GM21367 (cell line): ENCODE data around the gene ACADS.

Experiments used
- ATAC-seq: cut with Tn5 transposase; IDR thresholded peaks from one replicate; pipeline ENCODE4 v1.9.1; 2021; ENCODE audit not compliant: unreplicated experiment

ACADS gene

DNA sequence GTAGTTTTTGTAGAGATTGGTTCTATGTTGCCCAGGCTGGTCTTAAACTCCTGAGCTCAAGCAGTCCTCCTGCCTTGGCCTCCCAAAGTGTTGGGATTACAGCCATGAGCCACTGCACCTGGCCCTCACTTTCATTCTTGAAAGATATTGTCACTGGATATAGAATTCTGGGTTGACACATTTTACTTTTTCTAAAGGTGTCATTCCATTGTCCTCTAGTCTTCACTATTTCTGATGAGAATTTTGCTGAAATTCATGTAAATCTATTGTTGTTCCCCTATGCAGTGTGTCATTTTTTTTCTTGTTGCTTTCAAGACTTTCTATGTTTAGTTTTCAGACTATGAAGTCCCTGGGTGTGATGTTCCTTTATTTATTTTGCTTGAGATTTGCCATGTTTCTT is 29.2 kb downstream of the ACADS start:
- no peak for ATAC-seq

DNA sequence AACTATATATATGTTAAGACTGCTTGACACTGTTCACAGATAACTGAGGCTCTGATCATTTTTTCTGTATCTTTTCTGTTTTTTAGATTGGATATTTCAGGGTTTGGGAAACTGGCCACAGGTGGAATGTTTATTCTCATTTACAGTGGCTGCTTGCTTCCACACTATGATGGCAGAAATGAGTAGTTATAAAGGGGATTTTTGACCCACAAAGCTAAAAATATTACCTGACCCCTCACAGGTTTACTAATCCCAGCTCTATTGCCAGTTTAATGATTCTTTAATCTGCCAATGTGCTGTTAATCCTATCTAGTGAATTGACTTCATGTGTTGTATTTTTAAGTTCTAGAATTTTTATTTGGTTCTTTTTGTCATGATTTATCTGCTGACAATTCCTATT is 29.6 kb downstream of the ACADS start:
- no peak for ATAC-seq

DNA sequence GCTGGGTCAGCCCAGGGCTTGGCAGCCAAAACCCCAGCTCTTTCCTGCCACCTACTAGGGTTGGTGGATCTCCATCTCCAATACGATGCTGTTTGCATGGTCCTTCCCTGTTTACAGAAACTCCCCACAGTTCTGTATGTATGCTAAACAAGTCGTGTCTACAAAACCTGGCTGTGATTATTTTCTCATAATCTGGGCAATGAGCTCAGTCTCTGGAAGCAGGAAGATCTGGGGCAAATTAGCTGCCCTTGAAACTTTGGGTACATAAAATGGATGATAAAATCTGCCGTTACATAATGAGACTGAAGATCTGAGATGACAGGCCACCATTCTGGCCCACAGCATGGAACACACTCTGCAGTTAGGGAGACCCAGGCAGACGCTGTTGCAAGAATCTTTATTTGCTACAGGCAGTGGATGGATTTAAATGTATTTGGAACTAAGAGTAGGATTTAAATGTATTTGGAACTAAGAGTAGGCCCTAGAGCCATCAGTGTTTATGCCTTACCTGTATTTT is 31.7 kb downstream of the ACADS start:
- ATAC-seq: no peak

DNA sequence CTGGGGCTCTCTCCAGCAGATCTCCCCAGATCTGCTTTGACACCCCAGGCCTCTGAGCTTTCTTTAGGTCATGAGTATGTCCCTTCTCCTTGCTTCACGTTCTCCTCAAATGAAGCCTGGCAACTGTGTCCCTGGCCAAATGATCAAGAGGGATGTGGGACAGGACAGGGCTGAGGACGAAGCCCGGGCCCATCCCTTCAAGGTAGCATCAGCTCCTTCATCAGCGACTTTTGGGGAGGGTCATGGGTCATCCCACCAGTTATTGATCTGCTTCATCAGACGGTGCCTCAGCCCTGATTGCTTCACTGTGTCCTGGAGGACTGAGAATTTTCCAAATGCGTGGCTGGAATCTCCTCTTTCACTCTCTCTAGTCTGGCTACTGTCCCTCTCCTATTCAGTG is 32.3 kb downstream of the ACADS start:
- ATAC-seq: no peak

DNA sequence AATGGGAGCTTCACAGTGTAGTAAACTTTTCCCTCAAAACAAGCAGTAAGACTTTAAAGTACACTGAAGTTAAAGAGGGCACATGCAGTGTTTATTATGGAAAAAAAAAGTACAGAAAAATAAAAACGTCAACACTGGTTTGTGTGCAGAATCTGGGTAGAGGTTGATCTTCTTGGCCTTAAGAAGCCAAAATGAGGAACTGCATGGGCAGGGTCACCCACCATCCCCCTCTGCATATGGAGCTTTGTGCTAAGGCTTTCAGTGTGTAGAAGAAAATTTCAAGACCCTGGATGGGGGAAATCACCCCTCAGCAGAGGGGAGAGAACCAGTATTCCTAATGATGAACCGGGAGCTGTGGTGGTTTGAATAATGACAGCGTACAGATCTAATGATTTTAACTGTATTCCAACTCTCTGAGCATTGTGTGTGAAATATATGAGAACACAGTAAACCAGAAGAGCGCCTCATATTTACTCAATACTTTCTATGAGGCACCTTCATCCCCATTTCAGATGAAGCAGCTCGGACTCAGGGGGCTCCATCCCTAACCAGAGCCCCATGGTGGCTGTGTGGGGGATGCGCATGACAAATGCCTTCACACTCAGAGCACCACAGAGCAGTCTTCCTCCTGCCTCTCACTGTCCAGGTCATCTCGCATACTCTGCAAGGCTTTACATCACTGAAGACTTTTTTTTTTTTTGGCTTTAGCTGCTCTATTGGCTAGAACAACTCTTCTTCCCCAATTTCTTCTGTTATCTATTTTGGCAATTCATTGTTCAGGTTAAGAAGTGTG is 33.4 kb downstream of the ACADS start:
- no peak for ATAC-seq

DNA sequence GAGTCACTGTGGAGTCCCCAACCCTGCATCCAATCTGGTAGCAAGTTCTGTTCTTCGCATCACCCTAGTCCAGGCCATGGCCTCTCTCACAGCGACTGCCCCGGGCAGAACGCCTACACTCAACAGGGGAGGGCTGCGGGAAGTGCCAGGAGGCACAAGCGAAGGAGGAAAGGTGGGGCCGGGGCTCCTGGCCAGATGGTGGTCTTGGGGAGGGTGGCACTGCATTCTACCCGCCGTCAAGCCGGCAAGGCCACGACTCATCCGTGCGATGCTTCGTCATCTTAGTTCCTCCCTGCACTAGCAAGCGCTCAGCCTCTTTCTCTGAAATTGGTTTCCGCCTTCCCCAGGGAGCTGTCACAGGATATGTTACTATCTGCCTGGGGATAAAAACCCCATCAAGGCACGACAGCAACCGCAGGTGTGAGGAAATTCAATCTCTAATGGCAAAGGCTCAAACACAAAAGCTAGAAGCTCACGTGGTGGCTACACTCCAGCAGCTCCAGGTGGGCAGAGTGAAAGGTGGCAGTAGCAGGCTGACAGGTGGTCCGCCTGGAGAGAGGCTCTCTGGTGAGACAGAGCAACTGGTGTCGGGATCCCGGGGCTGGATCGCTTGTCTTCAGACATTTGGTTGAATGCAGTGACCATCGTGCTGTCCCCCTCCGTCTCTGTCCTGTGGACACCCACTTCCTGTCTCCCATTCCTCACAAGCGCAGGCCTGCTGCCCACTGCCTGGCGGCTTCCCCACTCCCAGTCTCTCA is 34.1 kb downstream of the ACADS start:
- no peak for ATAC-seq

DNA sequence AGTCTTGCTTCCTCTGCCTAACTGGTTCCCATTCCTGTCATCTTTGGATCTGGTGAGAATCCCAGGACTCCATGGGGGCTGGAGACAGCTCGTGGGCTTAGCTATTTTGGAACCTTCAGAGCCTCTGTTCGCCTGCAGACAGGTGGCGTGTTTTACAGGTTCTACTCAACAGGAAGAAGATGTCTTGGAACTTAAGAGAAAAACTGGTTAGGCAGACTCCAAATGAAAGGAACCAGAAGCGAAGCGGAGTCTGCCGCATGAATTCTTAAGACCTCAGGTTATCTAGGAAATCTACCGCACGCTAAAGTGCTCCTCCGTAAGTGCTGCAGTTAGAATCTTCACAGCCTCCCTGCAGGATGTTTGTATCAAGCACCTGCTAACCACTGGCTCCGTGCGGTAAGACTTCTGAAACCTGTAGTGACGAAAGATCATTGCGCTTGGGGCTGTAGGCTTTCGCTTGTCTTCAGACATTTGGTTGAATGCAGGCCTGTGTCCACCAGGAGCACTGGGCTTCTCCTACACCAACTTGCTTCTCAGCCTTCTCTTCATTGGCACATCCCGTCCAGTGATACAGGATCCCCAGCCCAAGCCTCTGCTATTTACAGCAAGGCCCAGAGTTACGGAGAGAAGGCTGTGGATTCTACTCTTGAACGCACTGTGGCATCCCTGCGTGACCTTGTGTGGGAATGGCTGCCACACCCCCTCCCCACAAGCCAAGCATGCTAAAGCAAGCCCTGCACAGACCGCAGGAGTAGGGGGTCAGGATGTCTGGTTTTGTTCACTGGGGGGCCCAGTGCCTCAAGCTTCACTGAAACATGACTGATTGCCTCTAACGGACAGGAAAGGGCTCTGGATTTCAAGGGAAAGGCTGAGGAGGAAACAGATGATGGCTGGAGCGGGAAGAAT is 35.0 kb downstream of the ACADS start:
- no peak for ATAC-seq

DNA sequence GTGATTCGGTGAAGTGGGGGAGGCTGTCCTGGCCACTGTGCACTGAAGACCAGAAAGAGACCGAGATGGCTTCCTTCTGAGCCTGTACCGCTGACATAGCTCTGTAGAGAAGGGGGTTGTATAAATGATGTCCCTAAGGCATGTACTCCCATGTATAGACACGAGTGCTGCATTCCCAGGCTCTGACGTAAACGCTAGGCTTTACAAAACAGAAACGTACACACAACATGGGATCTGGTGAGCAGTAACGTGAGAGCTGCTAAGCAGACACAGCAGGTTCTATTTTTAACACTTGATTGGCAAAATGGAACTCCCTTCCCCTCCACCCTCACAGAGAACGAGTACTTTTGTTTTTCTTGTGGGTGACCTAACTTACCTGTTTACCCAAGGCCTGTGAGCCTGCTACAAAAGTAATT is 35.9 kb downstream of the ACADS start:
- no peak for ATAC-seq

DNA sequence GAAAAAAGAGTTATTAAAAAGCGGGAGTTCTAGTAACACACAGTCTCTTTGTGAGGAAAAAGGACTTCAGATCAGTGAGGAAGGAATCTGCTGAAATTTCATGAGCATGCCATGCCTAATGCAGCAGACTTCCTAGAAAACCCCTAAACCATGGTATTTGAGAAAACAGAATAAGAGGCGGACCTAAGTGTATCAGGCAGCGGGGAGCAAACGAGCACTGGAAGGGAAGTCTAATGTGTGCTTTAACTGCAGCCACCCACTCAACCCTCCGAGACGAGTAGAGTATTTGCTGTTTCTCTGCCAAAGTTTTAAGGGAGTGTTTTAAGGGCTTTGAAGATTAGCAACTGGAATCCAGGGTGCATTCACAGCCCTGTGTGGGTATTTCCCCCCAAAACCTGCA is 36.5 kb downstream of the ACADS start:
- no peak for ATAC-seq

DNA sequence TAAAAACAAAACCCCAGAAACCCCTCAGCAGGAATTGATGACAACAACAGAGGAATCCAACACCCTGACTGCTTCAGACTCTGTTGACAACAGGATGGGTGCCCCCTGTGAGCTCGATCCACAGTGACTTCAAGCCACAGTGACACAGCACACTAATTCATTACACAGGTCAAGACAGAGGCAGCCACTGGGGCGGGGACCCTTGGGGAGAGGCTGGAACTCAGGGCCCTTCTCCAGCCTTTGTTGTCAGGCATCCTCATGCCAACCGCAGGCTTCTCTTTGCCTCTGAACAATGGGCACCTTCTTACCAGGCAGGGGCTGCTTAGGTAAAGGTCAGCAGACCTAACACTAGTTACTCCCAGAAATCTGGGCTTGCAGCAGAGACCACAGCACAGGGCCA is 37.6 kb downstream of the ACADS start:
- no peak for ATAC-seq

DNA sequence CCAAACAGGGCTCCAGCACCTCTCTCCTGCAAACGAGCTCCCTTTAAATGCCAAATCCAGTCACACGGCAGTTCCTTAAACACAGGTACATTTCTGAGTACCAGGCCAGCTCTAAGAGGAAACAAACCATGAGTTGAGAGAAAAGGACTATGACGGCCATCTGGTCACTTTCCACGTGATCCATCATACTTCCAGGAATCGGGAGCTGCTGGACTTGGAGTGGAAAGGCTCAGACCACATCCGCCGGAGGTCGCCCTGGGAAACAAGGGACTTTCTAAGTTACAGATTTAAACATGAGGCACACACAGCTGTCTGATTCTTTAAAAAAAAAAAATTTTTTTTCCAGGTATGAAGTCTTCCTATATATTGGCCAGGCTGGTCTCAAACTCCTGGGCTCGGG is 39.2 kb downstream of the ACADS start:
- ATAC-seq: no peak

DNA sequence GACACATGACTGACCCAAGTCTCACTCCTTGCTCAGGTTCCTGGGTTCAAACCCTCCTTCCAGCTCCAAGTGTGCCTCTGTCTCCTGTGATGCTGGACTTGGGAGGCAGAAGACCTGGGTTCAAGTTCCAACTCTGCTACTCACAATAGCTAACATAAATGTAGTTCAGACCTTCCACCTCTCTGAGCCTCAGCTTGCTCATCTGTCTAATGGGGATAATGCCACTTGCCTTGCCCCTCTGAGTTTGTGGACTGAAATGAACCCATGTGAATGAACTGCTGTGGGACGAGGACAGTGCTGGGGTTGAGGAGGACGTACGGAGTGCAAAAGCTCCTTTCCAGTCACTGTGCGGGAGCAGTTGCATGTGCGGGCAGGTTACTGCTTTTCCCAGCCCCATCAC is 40.9 kb downstream of the ACADS start:
- ATAC-seq: no peak

DNA sequence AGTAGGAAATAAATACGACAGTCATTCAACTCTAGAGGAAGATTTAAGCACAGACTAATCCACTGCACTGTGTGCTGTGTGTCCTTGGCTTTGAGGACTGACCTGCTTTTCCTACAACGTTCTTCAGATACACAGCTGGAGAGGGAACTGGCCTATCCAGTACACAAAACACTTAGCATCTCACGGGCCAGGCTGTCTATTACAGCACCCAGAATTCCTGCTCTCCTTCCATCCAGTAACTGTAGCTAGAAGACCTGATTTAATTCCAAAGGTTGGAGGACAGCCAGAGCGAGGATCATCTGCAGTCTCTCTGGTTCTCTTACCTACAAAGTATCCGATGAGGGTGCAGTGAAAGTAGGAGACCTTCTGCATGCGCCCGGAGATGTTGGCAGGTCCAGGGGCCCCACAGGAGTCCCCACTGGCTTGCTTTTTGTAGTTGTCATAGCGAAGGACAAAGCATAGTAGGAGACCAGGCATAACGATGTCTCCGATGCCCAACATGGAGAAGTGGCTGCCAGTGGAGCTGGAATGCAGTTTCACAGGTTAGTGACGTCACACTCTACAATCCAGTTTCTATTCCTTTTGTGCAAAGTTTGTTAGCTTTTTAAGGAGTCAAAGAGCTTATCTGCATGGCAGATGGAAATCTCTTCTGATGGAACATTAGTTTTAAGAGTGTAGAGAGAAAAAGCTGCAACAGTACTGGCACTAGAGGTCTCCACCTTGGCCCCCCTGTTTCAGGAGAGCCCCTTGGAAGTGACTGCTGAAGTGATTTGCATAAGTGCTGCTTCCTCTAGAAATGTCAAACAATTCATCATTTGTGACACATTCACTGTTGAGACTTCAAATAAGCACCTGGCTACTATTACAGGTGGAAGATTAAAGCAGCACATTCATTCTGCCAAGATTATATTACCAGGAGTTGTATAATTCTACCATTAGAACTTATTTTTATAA is 41.7 kb downstream of the ACADS start:
- no peak for ATAC-seq

DNA sequence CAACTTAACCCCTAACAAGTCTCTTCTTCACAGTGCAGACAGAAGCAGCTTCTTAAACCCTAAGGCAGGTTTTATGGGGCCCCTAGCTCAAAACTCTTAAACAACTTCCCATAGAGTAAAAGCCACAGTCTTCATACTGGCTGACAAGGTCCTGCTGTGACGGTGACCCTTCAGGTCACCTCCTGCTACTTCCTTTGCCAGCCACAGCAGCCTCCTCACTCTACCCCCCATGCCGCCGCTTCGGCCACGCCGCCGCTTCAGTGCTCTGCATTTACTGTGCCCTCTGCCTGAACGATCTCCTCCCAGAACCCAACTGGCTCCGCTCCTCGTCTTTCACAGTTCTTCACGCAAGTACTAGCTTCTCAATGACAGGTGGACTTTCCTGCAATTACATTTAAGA is 45.5 kb downstream of the ACADS start:
- no peak for ATAC-seq

DNA sequence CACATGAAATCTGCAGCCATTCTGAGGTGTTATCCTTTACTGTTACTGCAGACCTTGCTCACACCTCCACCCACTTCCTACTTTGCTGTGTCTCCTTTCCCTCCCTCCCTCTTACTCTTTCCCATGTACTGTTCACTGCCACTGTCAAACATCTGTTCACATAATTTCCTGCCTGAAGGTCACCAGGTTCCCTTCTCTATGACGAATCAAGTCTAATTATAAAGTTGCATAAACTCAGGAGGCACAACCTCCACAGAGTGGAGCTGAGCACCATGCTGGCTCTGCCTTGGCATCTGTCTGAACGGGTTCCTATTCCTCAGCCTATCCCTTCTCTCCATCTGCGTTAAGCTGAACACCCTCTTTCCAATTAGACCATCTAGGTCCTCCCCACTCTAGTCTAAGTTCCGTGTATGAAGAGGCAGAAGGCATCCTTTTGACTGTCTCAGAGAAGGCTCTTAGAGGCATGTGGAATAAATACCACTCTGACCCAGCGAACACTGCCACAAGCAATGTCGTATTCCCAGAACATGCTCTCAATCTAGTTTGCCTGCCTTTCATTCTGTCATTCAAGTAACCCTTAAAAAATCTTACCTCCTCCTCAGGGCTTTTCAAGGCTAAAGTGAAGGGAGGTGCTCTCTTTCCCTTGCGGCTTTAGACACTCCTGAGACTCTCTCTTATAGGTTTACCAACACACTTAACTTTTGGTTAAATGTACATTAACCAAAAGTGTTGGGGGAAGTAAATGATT is 48.7 kb downstream of the ACADS start:
- no peak for ATAC-seq

DNA sequence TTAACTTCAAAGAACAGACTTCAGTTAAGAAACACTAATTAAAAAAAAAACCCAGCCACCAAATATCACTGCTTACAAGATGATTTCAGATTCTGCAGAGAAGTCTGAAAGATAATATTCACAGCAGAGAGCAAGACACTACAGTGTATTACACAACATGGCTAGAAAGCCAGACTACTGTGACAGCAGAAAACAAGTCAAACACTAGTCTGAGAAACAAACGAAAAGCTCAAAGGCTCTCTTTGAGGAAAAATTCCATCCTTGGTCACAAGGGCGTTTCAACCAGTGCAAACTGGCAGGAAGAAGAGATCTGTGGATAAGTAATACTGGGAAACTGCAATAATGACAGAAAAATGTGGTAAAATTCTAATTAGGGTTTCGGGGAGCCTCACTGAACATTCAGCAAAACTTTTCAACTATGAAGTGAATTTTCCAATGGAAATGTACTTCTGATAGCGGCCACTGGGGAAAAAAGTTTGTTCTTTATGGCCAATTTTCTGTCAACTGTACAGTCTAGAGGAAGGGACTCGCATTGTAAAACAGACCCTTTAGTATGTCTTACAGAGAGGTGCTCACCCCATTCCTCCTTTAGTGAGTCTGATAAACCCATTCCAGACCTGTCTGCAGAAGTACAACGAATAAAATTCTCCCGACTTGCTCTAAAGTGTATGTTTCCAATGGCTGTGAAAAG is 50.4 kb downstream of the ACADS start:
- no peak for ATAC-seq

DNA sequence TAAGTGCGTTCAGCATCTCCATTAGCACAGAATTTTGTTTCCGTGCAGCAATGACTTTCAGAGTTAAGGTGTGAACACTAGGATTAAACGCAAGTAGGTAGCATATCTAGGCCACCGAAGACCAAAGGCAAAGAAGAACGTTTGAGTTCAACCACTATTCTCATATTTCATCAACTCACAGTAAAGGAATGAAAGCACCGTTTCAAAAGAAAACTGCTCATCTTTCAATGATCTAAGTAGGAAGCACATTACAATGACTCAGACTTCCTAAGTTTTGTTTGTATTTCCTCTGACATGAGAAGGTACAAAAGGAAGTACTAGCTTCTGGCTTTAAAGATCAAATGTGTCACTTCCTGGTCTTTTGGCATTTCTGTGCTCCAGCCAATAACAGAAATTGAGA is 57.6 kb downstream of the ACADS start:
- ATAC-seq: no peak

DNA sequence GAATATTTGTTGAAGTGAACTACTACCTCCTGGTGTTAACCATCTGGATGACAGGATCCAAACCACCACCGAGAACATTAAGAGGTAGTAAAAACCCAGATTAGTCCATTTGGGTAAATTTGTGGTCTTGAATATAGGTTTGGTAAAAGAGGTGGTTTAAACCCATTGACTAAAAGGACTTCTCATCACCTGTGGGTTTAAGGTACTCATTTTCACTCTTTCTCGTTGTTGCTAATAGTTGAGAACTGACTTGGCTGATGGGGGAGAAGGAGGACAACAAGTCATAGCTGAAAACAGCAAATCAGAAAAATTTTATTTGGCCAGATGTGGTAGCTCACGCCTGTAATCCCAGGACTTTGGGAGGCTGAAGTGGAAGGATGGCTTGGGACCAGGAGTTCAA is 59.2 kb downstream of the ACADS start:
- ATAC-seq: no peak

DNA sequence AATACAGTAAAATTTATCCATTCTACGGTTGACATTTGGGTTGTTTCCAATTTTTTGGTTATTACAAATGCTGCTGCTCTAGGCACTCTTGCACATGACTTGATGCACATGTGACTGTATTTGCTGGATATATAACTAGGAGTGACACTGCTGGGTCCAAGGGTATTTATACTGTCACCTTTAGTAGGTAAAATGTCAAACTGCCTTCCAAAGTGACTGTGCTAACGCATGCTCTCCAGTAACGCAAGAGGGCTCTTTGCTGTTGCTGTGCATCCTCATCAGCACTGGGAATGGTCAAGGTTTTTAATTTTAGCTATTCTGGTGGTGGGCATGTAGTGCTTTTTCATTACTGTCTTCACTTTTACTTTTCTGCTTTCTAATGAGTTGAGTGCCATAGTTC is 62.3 kb downstream of the ACADS start:
- no peak for ATAC-seq
